NCI-H524 (cell line): ENCODE measurements around the gene RHOJ.
"Not testable (repeated sequence)": the region's sequence is repeated elsewhere in the genome, so short reads cannot be mapped to it uniquely, and the experiment has no call there.

Experiments used
- DNase-seq, 2 experiments: peaks; one replicate each; lab custom pipeline; 2025; lab: John Stamatoyannopoulos, UW

Gene RHOJ

GRCh38 chr14:63268771-63269170, 64.5 kb downstream of the RHOJ start:
- no peak for DNase-seq

DNA sequence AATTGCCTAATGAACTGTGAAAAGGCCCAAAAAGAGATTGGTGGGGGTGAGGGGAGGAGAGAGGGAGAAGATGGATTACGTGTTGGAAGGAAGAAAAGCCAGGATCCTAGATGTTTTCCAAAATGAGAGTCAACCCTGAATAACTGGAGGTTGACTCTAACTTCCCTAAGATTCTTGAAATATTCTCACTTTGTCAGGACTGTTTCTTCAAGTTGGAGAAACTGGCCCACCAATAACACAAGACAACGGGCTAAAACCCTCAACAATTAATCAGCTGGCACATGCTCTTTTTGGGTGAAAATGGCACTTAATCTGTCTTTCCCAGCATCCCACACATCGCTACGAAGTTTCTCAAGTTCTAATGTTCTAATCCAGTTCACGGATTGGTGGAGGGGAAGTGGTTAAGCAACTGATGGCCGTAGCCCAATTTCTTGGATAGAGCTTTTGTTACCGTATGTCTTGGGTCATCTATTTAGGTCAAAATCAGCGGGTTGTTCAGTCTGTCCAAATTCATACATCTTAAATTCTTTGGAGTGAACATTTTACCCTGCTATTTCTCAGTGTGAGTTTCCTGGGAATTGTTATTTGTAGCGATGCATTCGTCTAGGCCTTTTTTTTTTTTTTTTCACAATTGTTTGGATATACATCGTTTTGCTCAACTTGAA, 65.5 kb downstream of the RHOJ start:
- DNase-seq = no peak

DNA sequence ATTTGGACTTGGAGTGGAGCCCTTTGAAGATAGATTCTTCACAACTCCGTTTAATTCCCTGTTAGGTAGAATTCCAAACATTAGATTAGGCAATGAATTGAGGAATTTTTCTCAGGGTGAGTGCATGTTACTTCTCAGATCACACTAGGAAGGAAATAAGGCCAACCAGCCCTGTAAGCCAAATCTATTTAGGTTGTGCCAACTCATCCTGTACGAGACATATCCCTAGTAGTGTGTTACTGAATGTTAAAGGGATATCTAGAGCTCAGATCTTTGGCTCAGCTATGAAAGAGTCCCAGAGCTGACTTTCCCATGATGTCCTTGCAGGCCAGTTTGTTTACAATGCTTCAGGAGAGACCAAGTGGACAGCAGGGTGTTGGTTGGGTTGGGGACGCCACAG, 68.9 kb downstream of the RHOJ start:
- DNase-seq = no peak

GRCh38 chr14:63273717-63274655, 69.7 kb downstream of the RHOJ start:
- DNase-seq = peak; percentile 67 to 86

- peak; percentile 99 to 100 for DNase-seq
These were observed 71.4 kb downstream of the RHOJ start for GRCh38 chr14:63275611-63276010.

DNA sequence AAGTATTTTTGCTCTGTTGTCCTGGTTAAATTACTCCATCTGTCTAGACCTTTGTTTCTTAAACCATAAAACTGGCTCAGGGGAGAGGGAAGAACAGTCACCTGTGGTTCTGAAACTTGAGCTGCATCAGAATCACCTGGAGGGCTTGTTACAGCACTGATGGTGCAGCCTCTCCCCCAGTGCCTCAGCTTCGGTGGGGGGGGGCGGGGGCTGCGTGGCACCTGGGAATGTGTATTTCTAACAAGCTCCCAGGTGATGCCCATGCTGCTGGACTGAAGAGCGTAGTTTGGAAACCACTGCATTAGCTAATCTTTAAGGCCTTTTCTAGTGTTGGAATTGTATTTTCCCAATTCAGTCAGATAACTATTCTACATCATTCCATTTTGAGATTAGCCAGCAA, 71.8 kb downstream of the RHOJ start:
- no peak for DNase-seq

DNA sequence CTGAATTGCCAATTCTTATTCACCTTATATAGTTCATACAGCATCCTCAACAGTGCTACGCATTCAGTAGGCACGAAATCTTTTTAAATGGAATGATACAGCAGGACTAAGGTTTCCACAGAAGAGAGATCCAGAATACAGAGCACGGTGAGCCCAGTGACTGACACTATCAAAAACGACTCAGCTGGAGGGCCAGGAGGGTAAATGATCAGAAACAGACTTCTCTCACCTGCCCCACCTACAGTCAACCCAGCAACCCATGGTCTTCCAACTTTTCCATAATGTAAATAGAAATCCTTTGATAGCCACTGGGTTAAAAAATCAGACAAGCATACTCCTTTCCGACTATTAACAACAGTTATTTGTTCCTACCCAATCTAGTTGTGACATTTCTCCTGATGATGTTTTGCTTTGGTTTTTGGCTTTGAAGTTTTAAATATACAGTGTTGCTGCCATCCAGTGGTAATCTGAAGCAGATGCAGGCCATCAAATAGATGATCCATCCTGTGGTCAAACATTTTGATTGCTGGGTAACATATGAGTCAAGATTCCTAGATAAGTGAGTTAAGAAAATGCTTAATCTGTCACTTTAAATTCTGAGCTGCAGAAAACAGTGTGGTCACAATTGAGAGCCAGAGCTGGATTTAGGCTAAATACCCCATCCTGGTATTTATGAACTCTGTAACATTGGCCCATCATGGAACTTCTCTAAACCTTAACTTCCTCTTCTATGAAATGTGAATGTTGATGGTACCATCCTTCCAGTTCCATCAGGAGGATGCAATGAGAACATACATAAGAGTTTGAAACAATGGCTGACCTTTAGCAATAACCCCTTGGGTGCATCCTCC, 72.5 kb downstream of the RHOJ start:
- DNase-seq = peak; percentile 50 to 79

GRCh38 chr14:63277591-63278183, 73.4 kb downstream of the RHOJ start:
- peak; percentile 38 to 79 for DNase-seq

- not testable (repeated sequence) for DNase-seq
These were observed 75.7 kb downstream of the RHOJ start for GRCh38 chr14:63279933-63280332.

DNA sequence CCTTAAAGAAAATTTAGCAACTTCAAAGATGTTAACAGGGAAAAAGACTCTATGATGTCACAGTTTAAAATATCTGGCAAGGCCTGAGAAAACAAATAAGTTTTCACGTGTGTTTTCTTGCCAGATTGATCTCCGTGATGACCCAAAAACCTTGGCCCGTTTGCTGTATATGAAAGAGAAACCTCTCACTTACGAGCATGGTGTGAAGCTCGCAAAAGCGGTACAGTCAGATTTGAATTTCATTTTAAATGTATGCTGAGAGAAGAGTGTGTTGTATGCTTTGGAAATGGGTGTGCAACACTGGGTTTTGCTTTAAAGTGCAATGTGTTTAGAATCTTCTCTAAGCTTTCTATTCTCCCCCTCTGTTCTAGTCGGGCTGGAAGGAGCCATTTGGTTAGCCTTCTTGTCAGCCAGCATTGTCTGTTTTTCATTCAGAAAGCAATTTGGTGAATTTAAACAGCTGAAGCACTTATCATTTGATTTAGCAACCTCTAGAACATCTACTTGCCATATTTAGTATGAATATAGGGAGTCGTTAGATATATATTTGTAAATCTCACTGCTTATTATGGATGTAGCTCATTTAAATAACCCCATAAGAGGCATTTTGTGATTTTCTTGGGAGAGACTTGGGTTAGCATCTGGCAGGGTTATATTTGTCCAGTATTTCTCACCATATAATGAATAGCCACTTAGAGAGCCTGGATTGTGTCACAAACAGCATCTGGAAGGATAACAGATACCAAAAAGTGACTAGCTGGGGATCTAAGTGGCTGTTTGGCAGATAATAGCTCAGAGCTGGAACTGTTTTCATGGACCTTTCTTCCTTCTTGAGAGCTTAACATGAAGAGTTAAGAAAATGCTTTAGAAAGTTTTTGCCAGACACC, 79.0 kb downstream of the RHOJ start:
- peak; percentile 74 to 88 for DNase-seq

DNA sequence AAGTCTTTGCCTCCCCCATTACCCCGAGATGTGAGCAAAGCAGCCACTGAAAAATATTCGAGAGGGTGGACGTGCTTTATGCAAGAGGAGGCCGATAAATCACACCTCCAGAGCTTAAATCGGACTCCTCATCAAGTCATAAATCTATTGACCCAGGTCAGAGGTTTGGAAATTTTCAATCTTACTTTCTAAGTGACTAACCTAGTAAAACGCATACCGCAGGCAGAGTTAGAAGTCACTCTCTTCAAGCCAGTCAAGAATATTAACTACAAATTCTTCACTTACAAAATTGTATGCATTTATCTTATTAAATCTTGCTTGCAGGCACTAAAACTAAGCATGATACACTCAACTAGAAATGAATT, 79.6 kb downstream of the RHOJ start:
- DNase-seq = no peak

- no peak for DNase-seq
These were observed 81.8 kb downstream of the RHOJ start for GRCh38 chr14:63286071-63286470.

GRCh38 chr14:63287666-63288483, 83.6 kb downstream of the RHOJ start:
- peak in 1 of 2 experiments; percentile 19 for DNase-seq

GRCh38 chr14:63288853-63289252, 84.6 kb downstream of the RHOJ start:
- DNase-seq = no peak

DNA sequence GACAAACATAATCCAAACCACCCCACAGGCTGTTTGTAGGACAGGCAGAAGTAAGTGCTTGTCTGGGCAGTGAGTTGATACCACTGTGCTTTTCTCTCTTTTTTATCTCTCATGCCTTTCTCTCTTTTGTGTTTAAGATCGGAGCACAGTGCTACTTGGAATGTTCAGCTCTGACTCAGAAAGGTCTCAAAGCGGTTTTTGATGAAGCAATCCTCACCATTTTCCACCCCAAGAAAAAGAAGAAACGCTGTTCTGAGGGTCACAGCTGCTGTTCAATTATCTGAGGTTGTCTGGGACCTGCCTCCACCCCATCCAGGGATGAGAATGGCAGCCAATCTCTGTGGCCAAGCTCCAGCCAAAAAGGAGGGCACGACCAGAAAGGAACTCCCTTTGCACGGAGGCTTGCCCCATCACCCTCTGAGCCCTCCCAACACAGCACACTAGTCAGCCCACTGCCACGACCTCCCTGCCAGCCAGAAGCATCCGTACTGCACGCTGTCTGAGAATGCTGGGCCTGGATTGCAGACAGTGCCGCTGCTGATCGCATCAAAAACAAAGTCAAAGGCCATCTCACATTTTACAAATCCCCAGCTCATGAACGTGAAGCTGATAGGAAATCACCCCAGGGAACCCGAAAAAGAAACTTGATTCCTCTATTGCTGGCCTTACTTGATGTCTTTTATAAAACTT, 86.6 kb downstream of the RHOJ start:
- DNase-seq = no peak

DNA sequence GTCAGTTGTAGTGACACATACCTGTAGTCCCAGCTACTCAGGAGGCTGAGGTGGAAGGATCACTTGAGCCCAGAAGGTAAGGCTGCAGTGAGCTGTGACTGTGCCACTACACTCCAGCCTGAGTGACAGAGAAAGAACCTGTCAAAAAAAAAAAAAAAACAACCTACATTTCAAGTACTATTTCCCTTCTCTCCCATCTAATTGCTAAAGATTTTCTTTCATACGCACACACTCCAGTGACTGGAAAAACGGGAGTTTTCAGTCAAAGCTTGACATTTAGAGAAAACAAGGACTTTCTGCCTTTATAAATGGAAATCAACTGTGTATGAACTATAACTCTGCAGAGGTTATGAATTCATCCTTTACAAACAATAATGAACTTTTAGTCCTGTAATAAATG, 88.6 kb downstream of the RHOJ start:
- no peak for DNase-seq

DNA sequence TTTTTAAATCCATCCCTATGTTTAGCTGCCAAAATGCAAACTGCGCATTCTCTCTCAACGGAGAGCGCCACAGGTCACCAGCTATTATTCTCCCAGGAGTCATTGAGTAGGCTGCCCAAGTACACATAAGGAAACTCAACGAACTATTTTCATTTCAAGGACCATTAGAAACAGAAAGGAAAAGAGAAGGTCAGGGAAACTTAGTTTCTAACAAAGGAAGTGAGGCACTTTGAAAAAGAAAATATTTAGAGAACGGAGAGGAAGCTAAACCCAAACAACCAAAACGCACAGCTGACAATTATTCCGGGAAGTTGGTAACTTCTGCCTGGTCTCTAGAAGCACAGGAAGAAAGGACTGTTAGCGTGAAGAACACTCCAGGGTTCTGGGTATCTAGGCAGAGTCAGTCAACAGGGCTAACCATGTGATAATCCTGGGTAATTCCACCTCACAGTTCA, 91.0 kb downstream of the RHOJ start:
- DNase-seq = no peak

DNA sequence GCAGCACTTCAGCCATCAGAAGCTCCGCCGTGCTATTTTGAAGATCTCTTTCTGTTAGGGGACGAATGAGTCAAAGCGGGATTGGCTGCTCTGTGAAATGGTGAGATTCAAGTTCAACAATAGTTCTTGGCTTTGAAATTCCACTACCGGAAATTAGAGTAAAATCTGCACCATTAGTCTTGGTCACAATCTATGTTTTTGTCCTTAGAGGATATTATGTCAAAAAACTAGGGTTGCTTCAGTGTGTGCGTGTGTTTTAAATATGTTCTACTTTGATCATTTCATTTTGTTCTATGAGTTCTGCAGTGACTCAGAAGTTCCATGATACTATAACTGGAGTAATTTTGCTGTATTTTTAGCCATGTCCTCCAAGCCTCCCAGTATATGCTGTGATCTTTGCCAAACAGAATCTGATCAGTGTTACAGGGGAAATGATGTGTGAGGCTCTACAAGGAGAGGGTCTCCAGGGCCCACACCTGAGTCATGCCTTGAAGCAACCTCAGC, 91.9 kb downstream of the RHOJ start:
- DNase-seq = no peak

GRCh38 chr14:63297372-63298063, 93.3 kb downstream of the RHOJ start:
- DNase-seq = no peak
